Activated CD4-positive, alpha-beta T cell treated with anti-CD3 and anti-CD28 coated beads, Interleukin-2, amount 10 ng/mL, durations not matched to agents 7 days and 5 days (primary cell): ENCODE measurements around the gene RNASE8. TPM values are rescaled to one million over a fixed set of nuclear protein-coding genes. Genes with fewer than 3 reads are reported as not detected.

Experiments used
- microRNA-seq: library from miRNA; unstranded; fragments of <30 nt; microRNA quantifications from one replicate; pipeline ENCODE4 v1.2.0, GENCODE V29; 2021; ENCODE audit warnings: borderline microRNAs expressed, borderline replicate concordance
- total RNA-seq, 2 experiments: library from RNA; stranded (reverse); gene quantifications; one replicate each; pipeline ENCODE4 v1.2.3, GENCODE V29; 2021

RNASE8 gene
- total RNA-seq, 2 experiments from 2014 or later: not detected

Small RNA genes lying within 50 kb of the gene (microRNA-seq; reads per million reads assigned to microRNA genes)
- gene MIR6717: not detected

Other genes with a start within 250 kb of the RNASE8 start
- gene RNASE3, start 166.4 kb upstream of the RNASE8 start, total RNA-seq: not detected
- gene RNASE2, start 102.3 kb upstream of the RNASE8 start, total RNA-seq: not detected
- 10 to 100 TPM; 97.4 to 99.6 TPM for gene METTL17, start 67.8 kb upstream of the RNASE8 start, total RNA-seq
- gene SLC39A2, start 58.5 kb upstream of the RNASE8 start, total RNA-seq: under 1 TPM; 0.25 to 0.37 TPM
- gene NDRG2, start 32.8 kb upstream of the RNASE8 start, total RNA-seq: 10 to 100 TPM; 10.4 to 11.0 TPM
- not detected for gene TPPP2, start 27.6 kb upstream of the RNASE8 start, total RNA-seq
- gene RNASE13, start 23.0 kb upstream of the RNASE8 start, total RNA-seq: not detected
- not detected for gene RNASE7, start 15.5 kb upstream of the RNASE8 start, total RNA-seq
- under 1 TPM in 1 of 2 experiments, not detected in 1; 0.22 TPM for gene ARHGEF40, start 12.5 kb downstream of the RNASE8 start, total RNA-seq
- gene ZNF219, start 40.8 kb downstream of the RNASE8 start, total RNA-seq: 1 to 10 TPM; 5.0 to 6.2 TPM
- gene TMEM253, start 43.2 kb downstream of the RNASE8 start, total RNA-seq: not detected
- not detected for gene OR5AU1, start 98.2 kb downstream of the RNASE8 start, total RNA-seq
- gene HNRNPC, start 211.6 kb downstream of the RNASE8 start, total RNA-seq: 100 to 1,000 TPM; 684 to 863 TPM
- not detected for gene RPGRIP1, start 222.3 kb downstream of the RNASE8 start, total RNA-seq